WERI-Rb-1 (cell line): ENCODE measurements around the gene PCID2.

ENCODE experiments used
- DNase-seq: peaks from one replicate; pipeline ENCODE4 v3.0.0-alpha.2; 2020
- H3K27ac ChIP-seq: fragments of 250-450 bp; sonication (Bioruptor Pico); 2 replicates; pipeline ENCODE4 v1.5.1; 2020; ENCODE audit warnings: mild to moderate bottlenecking, moderate library complexity
- H3K27me3 ChIP-seq: fragments of 250-450 bp; sonication (Bioruptor Pico); 2 replicates; pipeline ENCODE4 v1.5.1; 2021; ENCODE audit warnings: mild to moderate bottlenecking, low read depth, moderate library complexity; ENCODE audit not compliant: insufficient read depth, severe bottlenecking
- H3K36me3 ChIP-seq: fragments of 250-450 bp; sonication (Bioruptor Pico); 2 replicates; pipeline ENCODE4 v1.5.1; 2020; ENCODE audit warnings: mild to moderate bottlenecking, moderate library complexity
- H3K4me3 ChIP-seq: 2 replicates; pipeline ENCODE4 v1.5.1; 2011; ENCODE audit warnings: low read depth, mild to moderate bottlenecking, control low read depth, low read length
- H3K9me3 ChIP-seq: fragments of 250-450 bp; sonication (Bioruptor Pico); 2 replicates; pipeline ENCODE4 v1.5.1; 2021; ENCODE audit warnings: mild to moderate bottlenecking, moderate library complexity; ENCODE audit not compliant: severe bottlenecking
- TF ChIP-seq, protein P1 (sequence below): IDR thresholded peaks from 2 replicates; pipeline ENCODE4 v1.5.1; 2011; ENCODE audit warnings: low read depth, mild to moderate bottlenecking, control low read depth, inconsistent platforms, low read length

PCID2 gene

DNA sequence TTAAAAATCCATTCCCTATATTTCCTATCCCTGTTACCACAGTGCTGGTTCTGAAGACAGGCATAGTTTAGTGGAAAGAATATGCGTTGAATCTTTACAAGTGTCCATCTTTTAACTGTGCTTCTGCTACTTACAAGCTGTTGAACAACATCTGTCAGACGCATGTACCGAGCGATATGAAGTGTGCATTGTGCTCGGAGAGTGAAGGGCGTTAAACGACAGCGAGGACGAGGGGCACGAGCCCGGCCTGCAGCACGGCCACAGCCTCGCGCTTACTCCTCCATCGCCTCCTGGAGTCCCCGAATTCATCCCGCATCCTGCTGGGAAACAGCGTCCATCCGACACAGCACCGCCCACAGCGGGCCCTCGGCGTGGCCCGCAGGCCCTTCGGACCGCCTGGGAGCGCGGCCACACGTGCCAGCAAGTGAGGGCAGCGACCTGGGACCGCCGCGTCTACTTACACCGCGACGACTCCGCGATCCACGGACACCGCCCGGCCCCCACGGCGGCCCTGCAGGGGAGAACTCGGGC is 514 bp downstream of the PCID2 start:
- TF ChIP-seq, protein P1, sequence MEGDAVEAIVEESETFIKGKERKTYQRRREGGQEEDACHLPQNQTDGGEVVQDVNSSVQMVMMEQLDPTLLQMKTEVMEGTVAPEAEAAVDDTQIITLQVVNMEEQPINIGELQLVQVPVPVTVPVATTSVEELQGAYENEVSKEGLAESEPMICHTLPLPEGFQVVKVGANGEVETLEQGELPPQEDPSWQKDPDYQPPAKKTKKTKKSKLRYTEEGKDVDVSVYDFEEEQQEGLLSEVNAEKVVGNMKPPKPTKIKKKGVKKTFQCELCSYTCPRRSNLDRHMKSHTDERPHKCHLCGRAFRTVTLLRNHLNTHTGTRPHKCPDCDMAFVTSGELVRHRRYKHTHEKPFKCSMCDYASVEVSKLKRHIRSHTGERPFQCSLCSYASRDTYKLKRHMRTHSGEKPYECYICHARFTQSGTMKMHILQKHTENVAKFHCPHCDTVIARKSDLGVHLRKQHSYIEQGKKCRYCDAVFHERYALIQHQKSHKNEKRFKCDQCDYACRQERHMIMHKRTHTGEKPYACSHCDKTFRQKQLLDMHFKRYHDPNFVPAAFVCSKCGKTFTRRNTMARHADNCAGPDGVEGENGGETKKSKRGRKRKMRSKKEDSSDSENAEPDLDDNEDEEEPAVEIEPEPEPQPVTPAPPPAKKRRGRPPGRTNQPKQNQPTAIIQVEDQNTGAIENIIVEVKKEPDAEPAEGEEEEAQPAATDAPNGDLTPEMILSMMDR: 0 out of 2 replicates have a peak, but pooled peaks have one; percentile 24
- Histone ChIP-seq H3K36me3 (peaks cover 72% of the 10 kb centered on the region), H3K27ac (peak overlapping the region; percentile 99), H3K27me3 (no peaks in the 10 kb centered on the region), H3K4me3 (peak overlapping the region; percentile 89), H3K9me3 (no peaks in the 10 kb centered on the region)
- DNase-seq: peak; percentile 68

DNA sequence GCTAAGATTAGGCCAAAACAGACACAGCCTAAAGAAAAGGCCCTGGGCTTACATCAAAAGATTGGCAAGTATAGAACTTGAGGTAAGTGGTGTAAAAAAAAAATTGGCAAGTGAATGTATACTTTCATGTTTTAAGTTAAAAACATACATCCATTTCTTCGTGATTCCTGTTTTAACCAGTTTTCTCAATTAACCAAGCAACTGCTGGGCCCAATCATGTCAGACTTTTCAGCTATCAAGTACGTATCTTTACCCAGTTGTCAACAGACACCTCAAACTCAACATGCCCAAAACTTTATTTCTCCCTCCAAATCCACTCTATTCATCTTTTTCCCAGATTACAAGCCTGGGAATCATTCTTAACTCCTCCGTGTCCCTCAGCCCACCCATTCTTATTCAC is 1.0 kb downstream of the PCID2 start:
- H3K27me3 ChIP-seq: no peaks in the 10 kb centered on the region
- TF ChIP-seq, protein P1: no peak
- no peak for DNase-seq
- H3K36me3 ChIP-seq: peaks cover 70% of the 10 kb centered on the region
- H3K27ac ChIP-seq: peak overlapping the region; percentile 99
- H3K9me3 ChIP-seq: no peaks in the 10 kb centered on the region
- peak overlapping the region; percentile 89 for H3K4me3 ChIP-seq

GRCh38 chr13:113205428-113205931 is 3.0 kb downstream of the PCID2 start:
- Histone ChIP-seq H3K4me3 (no peak overlapping the region), H3K27ac (no peak overlapping the region), H3K36me3 (peaks cover 66% of the 10 kb centered on the region), H3K27me3 (no peaks in the 10 kb centered on the region), H3K9me3 (no peaks in the 10 kb centered on the region)
- TF ChIP-seq, protein P1: no peak
- no peak for DNase-seq

DNA sequence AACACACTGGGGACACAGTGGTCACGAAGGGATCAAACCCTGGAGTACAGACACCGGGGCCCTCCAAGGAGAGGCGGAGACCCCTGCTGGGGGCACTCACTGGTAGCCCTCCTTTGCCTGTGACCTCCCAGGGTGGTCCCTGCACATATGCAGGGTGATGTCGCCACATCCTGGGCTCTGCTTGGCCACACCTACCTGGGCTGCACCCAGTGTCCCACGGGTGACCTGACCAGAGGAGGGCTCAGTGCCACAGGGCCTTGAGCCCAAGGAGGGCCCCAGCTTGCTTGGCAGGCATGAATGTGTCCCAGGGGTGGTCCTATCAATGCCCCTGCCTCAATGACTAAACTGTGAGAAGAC is 4.1 kb downstream of the PCID2 start:
- DNase-seq: no peak
- no peak overlapping the region for H3K4me3 ChIP-seq
- TF ChIP-seq, protein P1: no peak
- peaks cover 78% of the 10 kb centered on the region for H3K36me3 ChIP-seq
- no peak overlapping the region for H3K27ac ChIP-seq
- no peaks in the 10 kb centered on the region for H3K9me3 ChIP-seq
- H3K27me3 ChIP-seq: no peaks in the 10 kb centered on the region

GRCh38 chr13:113203507-113204377 is 4.7 kb downstream of the PCID2 start:
- TF ChIP-seq, protein P1: no peak
- Histone ChIP-seq H3K27me3 (no peaks in the 10 kb centered on the region), H3K36me3 (peaks cover 84% of the 10 kb centered on the region), H3K4me3 (no peak overlapping the region), H3K27ac (no peak overlapping the region), H3K9me3 (no peaks in the 10 kb centered on the region)
- no peak for DNase-seq
